ENCODE data around the gene TMEM52B.

GRCh38 chr12:10135126-10135525, 43.7 kb upstream of the TMEM52B start:
- no peak for TF ChIP-seq CTCF (IDR thresholded peaks at IDR 0.05)
- TF ChIP-seq ZFX (IDR thresholded peaks at IDR 0.05; ENCODE audit: borderline replicate concordance) = no peak
